Measurements from ENCODE around the gene TXLNB. TPM values are rescaled to one million over a fixed set of nuclear protein-coding genes. Genes with fewer than 3 reads are reported as not detected.

TXLNB gene
- total RNA-seq, 1 donor from 2014 or later: 137 TPM

- Histone ChIP-seq H3K4me1 (peaks cover under 1% of the 10 kb centered on the region), H3K4me3 (no peak overlapping the region), H3K36me3 (peaks cover 44% of the 10 kb centered on the region), H3K27ac (replicated peaks) (no peak overlapping the region), H3K9me3 (replicated peaks) (no peaks in the 10 kb centered on the region), H3K27me3 (ENCODE audit: low read depth) (no peaks in the 10 kb centered on the region)
- no peak for DNase-seq
- intact Hi-C loops (cut with micrococcal nuclease): no loop called here
- TF ChIP-seq CTCF (IDR thresholded peaks at IDR 0.05; ENCODE audit: borderline replicate concordance): no peak
Observed at GRCh38 chr6:139271056-139271455, 20.7 kb downstream of the TXLNB start.

- intact Hi-C loops (cut with micrococcal nuclease): no loop called here
- no peak for DNase-seq
- Histone ChIP-seq H3K4me1 (peaks cover 7% of the 10 kb centered on the region), H3K36me3 (peaks cover 38% of the 10 kb centered on the region), H3K4me3 (no peak overlapping the region), H3K27me3 (ENCODE audit: low read depth) (no peaks in the 10 kb centered on the region), H3K27ac (replicated peaks) (no peak overlapping the region), H3K9me3 (replicated peaks) (no peaks in the 10 kb centered on the region)
- no peak for TF ChIP-seq CTCF (IDR thresholded peaks at IDR 0.05; ENCODE audit: borderline replicate concordance)
Observed at GRCh38 chr6:139270249-139270648, 21.5 kb downstream of the TXLNB start.

DNA sequence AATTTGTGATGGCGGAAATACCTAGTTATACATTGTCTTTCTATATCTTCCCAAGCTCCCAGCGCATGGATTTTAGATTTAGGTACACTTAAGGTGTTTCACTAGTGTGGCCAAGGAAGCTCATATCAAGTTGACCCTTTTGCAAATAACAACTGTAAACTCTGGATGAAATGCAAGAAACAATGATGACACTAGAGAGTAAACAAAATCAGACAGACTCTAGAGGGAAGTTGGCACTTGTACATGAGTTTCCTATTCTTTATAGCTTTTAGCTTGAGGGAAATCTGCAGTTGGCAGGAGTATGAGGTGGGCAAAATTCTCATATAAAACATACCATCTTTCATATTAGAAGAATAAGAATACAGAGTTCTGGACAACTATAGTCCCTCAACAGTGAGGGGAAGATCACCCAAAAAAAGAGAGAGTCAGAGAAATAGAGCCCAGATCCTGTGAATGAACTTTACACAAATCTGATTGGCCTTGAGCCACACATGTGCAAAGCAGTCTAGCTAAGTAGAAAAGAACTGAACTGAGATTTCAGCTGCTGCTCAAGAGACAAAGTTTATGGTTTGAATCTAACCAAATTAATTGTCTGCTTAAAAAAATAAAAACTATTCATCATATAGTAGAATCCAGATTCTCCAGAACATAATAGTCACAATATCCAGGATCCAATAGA, 26.1 kb downstream of the TXLNB start:
- no peak for DNase-seq
- H3K27me3 ChIP-seq (ENCODE audit: low read depth): no peaks in the 10 kb centered on the region
- H3K9me3 ChIP-seq (replicated peaks): no peaks in the 10 kb centered on the region
- TF ChIP-seq CTCF (IDR thresholded peaks at IDR 0.05; ENCODE audit: borderline replicate concordance): no peak
- no peak overlapping the region for H3K4me3 ChIP-seq
- peaks cover 7% of the 10 kb centered on the region for H3K4me1 ChIP-seq
- intact Hi-C loops (cut with micrococcal nuclease): no loop called here
- peaks cover 37% of the 10 kb centered on the region for H3K36me3 ChIP-seq
- H3K27ac ChIP-seq (replicated peaks): no peak overlapping the region

DNA sequence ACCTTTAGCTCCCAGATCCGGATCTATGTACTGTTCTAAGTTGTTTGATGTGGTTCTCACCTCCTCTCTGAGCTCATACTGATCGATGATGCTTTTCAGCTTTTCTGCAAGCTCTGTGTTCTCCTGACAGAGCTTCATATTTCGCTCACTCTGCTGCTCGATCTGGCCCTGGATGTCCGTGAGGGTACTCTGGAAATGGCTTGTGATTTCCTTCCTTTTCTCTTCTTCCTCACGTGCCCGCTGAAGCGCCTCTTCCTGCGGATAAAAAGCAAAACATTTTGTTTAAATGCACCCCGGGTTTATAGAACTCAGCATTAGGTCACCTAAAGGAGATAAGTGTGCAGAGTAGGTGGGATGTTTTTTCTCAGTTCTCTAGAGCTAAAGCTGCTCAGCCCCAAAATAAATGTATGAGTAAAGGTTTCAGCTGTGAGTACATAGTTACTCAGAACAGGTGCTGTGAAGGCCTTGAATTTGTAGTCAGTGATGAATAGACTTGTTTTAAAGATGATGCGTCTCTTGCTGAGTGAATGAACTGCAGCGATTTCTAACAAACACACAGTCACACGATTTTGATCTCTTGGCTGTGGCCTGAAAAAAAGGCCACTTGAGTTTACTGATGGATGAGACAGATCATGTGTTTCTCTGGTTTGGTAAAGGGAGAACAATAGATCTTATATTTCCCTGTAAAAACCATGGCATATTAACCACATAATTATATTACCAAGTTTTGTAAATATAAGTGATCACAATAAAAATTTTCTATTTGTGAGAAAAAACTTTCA, 29.1 kb downstream of the TXLNB start:
- Histone ChIP-seq H3K4me3 (no peak overlapping the region), H3K36me3 (peaks cover 38% of the 10 kb centered on the region), H3K27me3 (ENCODE audit: low read depth) (no peaks in the 10 kb centered on the region), H3K9me3 (replicated peaks) (no peaks in the 10 kb centered on the region), H3K27ac (replicated peaks) (no peak overlapping the region), H3K4me1 (peaks cover 12% of the 10 kb centered on the region)
- no peak for DNase-seq
- intact Hi-C loops (cut with micrococcal nuclease): no loop called here
- no peak for TF ChIP-seq CTCF (IDR thresholded peaks at IDR 0.05; ENCODE audit: borderline replicate concordance)

DNA sequence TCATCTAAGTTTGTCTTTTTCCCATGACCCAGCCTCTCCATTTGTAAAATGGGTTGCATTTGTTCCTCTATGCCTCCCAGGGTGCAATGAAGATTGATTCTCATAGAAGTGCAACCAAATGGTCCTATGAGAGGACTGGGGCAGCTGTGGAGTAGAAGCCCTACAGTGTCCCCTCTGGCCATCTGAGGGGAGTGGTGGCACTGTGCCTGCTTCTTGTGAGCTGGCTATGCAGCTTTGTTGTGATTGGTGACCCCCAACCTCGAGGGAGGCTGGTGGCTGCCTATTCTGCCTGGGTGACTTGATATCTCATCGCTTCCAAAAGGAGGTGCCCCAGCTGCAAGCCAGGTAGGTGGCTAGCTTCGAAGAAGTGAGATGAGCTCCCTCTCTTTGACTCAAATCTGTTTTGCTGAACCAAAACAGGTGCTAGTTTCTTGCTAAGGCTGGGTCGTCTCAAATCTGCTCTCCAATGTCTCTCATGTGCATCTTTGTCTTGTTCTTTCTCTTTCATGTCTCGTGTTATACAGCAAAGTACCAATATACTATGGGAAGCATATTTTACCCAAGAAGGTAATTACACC, 33.9 kb downstream of the TXLNB start:
- Histone ChIP-seq H3K36me3 (peaks cover 54% of the 10 kb centered on the region), H3K27ac (replicated peaks) (no peak overlapping the region)
- intact Hi-C loops (cut with micrococcal nuclease): no loop called here

More for the DNA sequence above, 33.9 kb downstream of the TXLNB start:
- no peaks in the 10 kb centered on the region for H3K9me3 ChIP-seq (replicated peaks)
- H3K4me3 ChIP-seq: no peak overlapping the region
- no peak for DNase-seq
- no peaks in the 10 kb centered on the region for H3K27me3 ChIP-seq (ENCODE audit: low read depth)
- H3K4me1 ChIP-seq: peaks cover 21% of the 10 kb centered on the region
- TF ChIP-seq CTCF (IDR thresholded peaks at IDR 0.05; ENCODE audit: borderline replicate concordance): no peak
